HCT116 (cell line): Measurements from ENCODE around the gene TUT7. TPM values are rescaled to one million over a fixed set of nuclear protein-coding genes. Genes with fewer than 3 reads are reported as not detected.

ENCODE experiments used
- ATAC-seq: fragments of 200-7000 bp; cut with Tn5 transposase; 2 replicates; pipeline ENCODE4 v1.9.1; 2020; ENCODE audit warnings: mild to moderate bottlenecking, moderate library complexity
- BruUV-seq: library from RNA; stranded (reverse); fragments of 400-500 nt; replicated peaks from 2 replicates; lab custom pipeline; 2021; lab: Mats Ljungman, UMichigan
- CTCF ChIA-PET: fragments of 300-600 bp; sonication (Branson Sonifier 250); formaldehyde crosslinking; loops from one replicate; lab custom pipeline; 2021; ENCODE audit warnings: antibody characterized with exemption; lab: Charles Lee
- POLR2A ChIA-PET: fragments of 300-600, 350-600 bp; sonication (Branson Sonifier 250); formaldehyde crosslinking; loops from one replicate; lab custom pipeline; 2021; ENCODE audit warnings: antibody characterized with exemption; lab: Charles Lee
- RAD21 ChIA-PET, 2 experiments: fragments of 300-600 bp; sonication (Branson Sonifier 250); formaldehyde crosslinking; loops; one replicate each; lab custom pipeline; 2023; ENCODE audit warnings: low total read pairs in 2 of 2; ENCODE audit not compliant: uncharacterized antibody in 2 of 2, unreplicated experiment in 2 of 2, low non-redundant PET in 1 of 2; lab: Charles Lee
- DNase-seq: peaks from one replicate; pipeline ENCODE4 v3.0.0-alpha.2; 2010; ENCODE audit warnings: low read depth, low spot score
- H2AFZ ChIP-seq: fragments of 200-600 bp; shearing (Covaris generic), sonication (generic); 2 replicates; pipeline ENCODE4 v1.6.1; 2017; ENCODE audit warnings: low read depth, mixed run types, mixed read lengths, antibody characterized with exemption, low read length; ENCODE audit not compliant: poor library complexity, severe bottlenecking
- H3K27ac ChIP-seq: 2 replicates; pipeline ENCODE4 v1.5.1; 2012; ENCODE audit warnings: low read depth, low read length
- H3K27me3 ChIP-seq: fragments of 200-600 bp; sonication (generic); 2 replicates; pipeline ENCODE4 v1.6.1; 2016; ENCODE audit warnings: mixed run types, low read length, mixed read lengths; ENCODE audit not compliant: insufficient read depth
- H3K36me3 ChIP-seq, 2 experiments: fragments of 200-500 bp in 1 of 2; fragments of 200-600 bp in 1 of 2; sonication (Bioruptor generic) in 1 of 2; sonication (generic) in 1 of 2; 2 replicates each; pipeline versions ENCODE4 v1.5.1 to v1.6.1; 2014 to 2016; ENCODE audit warnings: low read length in 2 of 2, inconsistent platforms in 1 of 2, mixed read lengths in 1 of 2, mixed run types in 1 of 2; ENCODE audit not compliant: insufficient read depth in 2 of 2, control insufficient read depth in 1 of 2
- H3K4me1 ChIP-seq, 2 experiments: fragments of 200-600 bp in 1 of 2; sonication (generic) in 1 of 2; 2 replicates each; pipeline versions ENCODE4 v1.5.1 to v1.6.1; 2012 to 2017; ENCODE audit warnings: low read length in 2 of 2, inconsistent platforms in 1 of 2, mild to moderate bottlenecking in 1 of 2, mixed read lengths in 1 of 2, mixed run types in 1 of 2, moderate library complexity in 1 of 2; ENCODE audit not compliant: insufficient read depth in 2 of 2, control insufficient read depth in 1 of 2
- H3K4me2 ChIP-seq: fragments of 200-600 bp; sonication (generic); 2 replicates; pipeline ENCODE4 v1.6.1; 2017; ENCODE audit warnings: mixed run types, low read length, mixed read lengths
- H3K4me3 ChIP-seq, 2 experiments: fragments of 200-600 bp in 1 of 2; sonication (generic) in 1 of 2; replicated peaks in 1 of 2; 2 replicates each; pipeline ENCODE4 v1.5.1; 2011 to 2016; ENCODE audit warnings: low read length in 2 of 2, control low read depth in 1 of 2, low read depth in 1 of 2, mild to moderate bottlenecking in 1 of 2, mixed read lengths in 1 of 2, mixed run types in 1 of 2
- H3K79me2 ChIP-seq: fragments of 200-600 bp; sonication (generic); 2 replicates; pipeline ENCODE4 v1.6.1; 2017; ENCODE audit warnings: mild to moderate bottlenecking, mixed run types, low read length, moderate library complexity, mixed read lengths; ENCODE audit not compliant: insufficient read depth
- H3K9ac ChIP-seq: fragments of 200-600 bp; sonication (generic); 2 replicates; pipeline ENCODE4 v1.6.1; 2016; ENCODE audit warnings: low read length, mixed read lengths
- H3K9me2 ChIP-seq: fragments of 200-600 bp; sonication (generic), shearing (Covaris generic); 2 replicates; pipeline ENCODE4 v1.6.1; 2017; ENCODE audit warnings: mixed run types, mild to moderate bottlenecking, moderate library complexity; ENCODE audit not compliant: insufficient read depth
- H3K9me3 ChIP-seq, 2 experiments: fragments of 200-500 bp in 1 of 2; fragments of 200-600 bp in 1 of 2; sonication (Bioruptor generic) in 1 of 2; sonication (generic) in 1 of 2; 2 replicates each; pipeline ENCODE4 v1.6.1; 2014 to 2017; ENCODE audit warnings: low read length in 2 of 2, mixed read lengths in 2 of 2, inconsistent platforms in 1 of 2, low read depth in 1 of 2, mild to moderate bottlenecking in 1 of 2, mixed run types in 1 of 2, moderate library complexity in 1 of 2; ENCODE audit not compliant: control insufficient read depth in 1 of 2, insufficient read depth in 1 of 2
- H4K20me1 ChIP-seq: fragments of 200-600 bp; sonication (generic), shearing (Covaris generic); 2 replicates; pipeline ENCODE4 v1.6.1; 2017; ENCODE audit warnings: mixed run types, mild to moderate bottlenecking, moderate library complexity; ENCODE audit not compliant: insufficient read depth
- ATF3 ChIP-seq: IDR thresholded peaks from 2 replicates; pipeline ENCODE4 v1.6.1; 2012
- CEBPB ChIP-seq: IDR thresholded peaks from 2 replicates; pipeline ENCODE4 v1.6.1; 2012; ENCODE audit warnings: low read depth
- EGR1 ChIP-seq: IDR thresholded peaks from 2 replicates; pipeline ENCODE4 v1.6.1; 2012; ENCODE audit warnings: low read depth
- ELF1 ChIP-seq: IDR thresholded peaks from 2 replicates; pipeline ENCODE4 v1.6.1; 2012; ENCODE audit warnings: low read depth, borderline replicate concordance
- EZH2 ChIP-seq: fragments of 200-600 bp; sonication (generic); IDR thresholded peaks from 2 replicates; pipeline ENCODE4 v1.6.1; 2017; ENCODE audit warnings: antibody characterized with exemption, mixed run types
- POLR2A ChIP-seq: IDR thresholded peaks from 2 replicates; pipeline ENCODE4 v1.7.0; 2011; ENCODE audit warnings: borderline replicate concordance; ENCODE audit not compliant: insufficient read depth, insufficient read length; ENCODE audit errors: extremely low read depth
- ZBTB33 ChIP-seq: IDR thresholded peaks from 2 replicates; pipeline ENCODE4 v1.6.1; 2011; ENCODE audit warnings: mild to moderate bottlenecking, low read length, moderate library complexity; ENCODE audit not compliant: insufficient replicate concordance; ENCODE audit errors: extremely low read depth
- intact Hi-C: fragments of 100-400 bp; cut with micrococcal nuclease; formaldehyde crosslinking; loops from 2 replicates; pipeline ENCODE4 v1.10.0; 2022
- total RNA-seq: library from RNA; stranded (reverse); gene quantifications from one replicate; pipeline ENCODE4 v1.2.1, GENCODE V29; 2021; ENCODE audit not compliant: unreplicated experiment

Gene TUT7
- total RNA-seq, 1 experiment from 2014 or later = 23.1 TPM

- TF ChIP-seq ZBTB33 = no peak
- TF ChIP-seq ATF3 = no peak
These were observed 94.7 kb downstream of the TUT7 start, which contains the start of gene C9orf153 (continued) for GRCh38 chr9:86259557-86259956.

DNA sequence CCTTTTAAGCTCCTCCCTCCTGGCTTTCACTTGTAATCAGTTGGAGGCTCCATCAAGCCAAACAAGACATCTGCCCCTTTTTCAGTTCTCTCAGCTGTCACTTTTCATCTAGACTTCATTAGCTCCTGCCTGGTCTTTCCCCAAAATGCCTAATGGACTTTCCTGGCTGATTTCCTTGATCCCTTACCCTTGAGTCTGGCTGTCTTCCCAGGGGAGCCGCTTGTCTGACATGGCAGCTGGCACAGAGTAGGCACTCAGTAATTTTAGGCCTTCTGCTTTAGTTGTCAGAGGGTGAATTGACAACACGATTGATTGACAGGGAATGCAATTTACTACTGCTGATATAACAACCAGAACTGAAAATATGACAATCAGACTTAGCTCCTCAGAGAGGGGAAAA lies 96.8 kb downstream of the TUT7 start:
- intact Hi-C loops = no loop called here
- RAD21 ChIA-PET = no interaction called here
- no peak overlapping the region for H3K27ac ChIP-seq
- no peaks in the 10 kb centered on the region for H3K9me3 ChIP-seq
- CTCF ChIA-PET = interaction anchor here (1.0 kb wide), 1 partner anchor 55 kb away, joined by 3 read pairs; no protein-coding TSS in a partner anchor
- DNase-seq (no peak), ATAC-seq (no peak)
- H3K4me2 ChIP-seq = no peak overlapping the region
- H3K27me3 ChIP-seq = no peaks in the 10 kb centered on the region
- H3K9me2 ChIP-seq = no peaks in the 10 kb centered on the region
- no peaks in the 10 kb centered on the region for H4K20me1 ChIP-seq
- H3K4me1 ChIP-seq = no peaks in the 10 kb centered on the region
- H2AFZ ChIP-seq = no peak overlapping the region
- POLR2A ChIA-PET = no interaction called here
- H3K79me2 ChIP-seq = no peaks in the 10 kb centered on the region
- no peak overlapping the region for H3K4me3 ChIP-seq
- no TSS peak for BruUV-seq
- no peak overlapping the region for H3K9ac ChIP-seq
- no peaks in the 10 kb centered on the region for H3K36me3 ChIP-seq
- TF ChIP-seq CEBPB (no peak), ATF3 (no peak), ELF1 (no peak), EGR1 (no peak), EZH2 (no peak), POLR2A (no peak)
